Vagina (tissue), 2 donors: ENCODE results near the gene TVP23C. TPM values are rescaled to one million over a fixed set of nuclear protein-coding genes. Genes with fewer than 3 reads are reported as not detected.
"Not testable (repeated sequence)": the region's sequence is repeated elsewhere in the genome, so short reads cannot be mapped to it uniquely, and the experiment has no call there.

ENCODE experiments used
- DNase-seq, 2 donors: peaks; one replicate each; pipeline ENCODE4 v3.0.0-alpha.2; 2017; ENCODE audit errors: extremely low spot score in 2 of 2
- H3K27ac ChIP-seq: fragments of 200-600 bp; sonication (generic); one replicate; pipeline ENCODE4 v1.5.1; 2019
- H3K27me3 ChIP-seq: fragments of 200-600 bp; sonication (generic); one replicate; pipeline ENCODE4 v1.5.1; 2019
- H3K36me3 ChIP-seq, 2 donors: fragments of 200-600 bp; sonication (generic); one replicate each; pipeline ENCODE4 v1.5.1; 2017 to 2019
- H3K4me1 ChIP-seq: fragments of 200-600 bp; sonication (generic); one replicate; pipeline ENCODE4 v1.5.1; 2019
- H3K4me3 ChIP-seq, 2 donors: fragments of 200-600 bp; sonication (generic); 1 replicate in 1 of 2; 2 replicates in 1 of 2; pipeline ENCODE4 v1.5.1; 2016 to 2019
- H3K9me3 ChIP-seq: fragments of 200-600 bp; sonication (generic); one replicate; pipeline ENCODE4 v1.5.1; 2019
- POLR2A ChIP-seq, 2 donors: fragments of 450-650 bp; IDR thresholded peaks; one replicate each; pipeline ENCODE4 v1.6.1; 2017; ENCODE audit warnings: antibody characterized with exemption in 2 of 2, mild to moderate bottlenecking in 2 of 2, moderate library complexity in 2 of 2
- POLR2AphosphoS5 ChIP-seq, 2 donors: sonication (generic); formaldehyde crosslinking; IDR thresholded peaks; one replicate each; pipeline ENCODE4 v1.9.0; 2017; ENCODE audit warnings: antibody characterized with exemption in 2 of 2, mild to moderate bottlenecking in 2 of 2, low read depth in 1 of 2; ENCODE audit not compliant: insufficient read depth in 1 of 2
- intact Hi-C: fragments of 100-400 bp; cut with DNase I; formaldehyde crosslinking; loops from one replicate; pipeline ENCODE4 v1.15.1; 2023
- total RNA-seq: library from RNA; depleted of rRNA; stranded (reverse); fragments of >200 nt; gene quantifications from one replicate; pipeline ENCODE4 v1.2.3, GENCODE V29; 2016

TVP23C gene
- total RNA-seq: 30.2 TPM

GRCh38 chr17:15563375-15563857 is at the start of gene TVP23C:
TVP23C (minus strand) TSS chr17:15563483; CDS start chr17:15563448, 35 bp downstream.
- H3K9me3 ChIP-seq, H3K4me1 ChIP-seq, H3K36me3 ChIP-seq, H3K27me3 ChIP-seq, intact Hi-C loops: not testable (repeated sequence)
- peak in 1 of 2 donors; percentile 13 for TF ChIP-seq POLR2A (IDR thresholded peaks at IDR 0.05)
- TF ChIP-seq POLR2AphosphoS5 (IDR thresholded peaks at IDR 0.05; ENCODE audit: insufficient read depth in 1 of 2, low read depth in 1 of 2): peak in 1 of 2 donors; percentile 39
- peak in 1 of 2 donors; percentile 87 for DNase-seq
- Histone ChIP-seq H3K27ac (peak within 1 kb of the TSS; percentile 79), H3K4me3 (peak within 1 kb of the TSS; percentile 67 to 86)

DNA sequence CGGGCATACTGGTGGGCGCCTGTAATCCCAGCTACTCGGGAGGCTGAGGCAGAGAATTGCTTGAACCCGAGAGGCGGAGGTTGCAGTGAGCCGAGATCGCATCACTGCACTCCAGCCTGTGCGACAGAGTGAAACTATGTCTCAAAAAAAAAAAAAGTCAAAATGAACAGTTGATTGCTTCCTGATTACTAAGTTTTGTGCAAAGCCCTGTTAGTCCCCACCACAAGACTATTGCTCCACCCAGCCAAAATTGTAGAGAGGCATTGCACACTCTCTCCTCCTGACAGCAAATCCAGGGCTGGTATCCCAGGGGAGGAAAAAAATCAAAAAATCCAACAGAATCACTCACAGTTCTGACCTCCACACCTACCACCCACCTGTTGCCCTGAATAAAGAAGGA is 29.7 kb upstream of the TVP23C start:
- H3K4me1 ChIP-seq, intact Hi-C loops, H3K27me3 ChIP-seq, H3K27ac ChIP-seq, DNase-seq, H3K9me3 ChIP-seq, H3K36me3 ChIP-seq, H3K4me3 ChIP-seq: not testable (repeated sequence)

DNA sequence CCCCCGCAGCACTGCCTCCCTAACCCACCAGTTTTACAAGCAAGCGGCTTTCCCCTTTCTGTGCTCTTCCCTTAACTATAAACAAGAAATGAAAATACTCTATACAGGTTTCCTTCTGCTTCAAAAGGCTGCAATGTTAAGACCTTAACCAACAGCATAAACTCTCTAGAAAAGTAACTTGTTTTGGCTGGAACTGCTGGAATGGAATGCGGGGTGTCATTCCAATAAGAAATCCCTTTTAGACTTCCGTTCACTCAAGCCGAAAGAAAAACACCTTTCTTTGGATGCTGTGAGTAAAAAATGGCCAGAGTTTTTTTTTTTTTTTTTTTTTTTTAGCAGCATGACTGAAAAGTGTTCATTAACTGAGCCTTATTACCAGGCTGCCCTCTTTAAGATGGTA is 28.7 kb upstream of the TVP23C start:
- intact Hi-C loops, H3K4me1 ChIP-seq, DNase-seq, H3K4me3 ChIP-seq, H3K36me3 ChIP-seq, H3K27me3 ChIP-seq, H3K27ac ChIP-seq, H3K9me3 ChIP-seq: not testable (repeated sequence)

- intact Hi-C loops, H3K27me3 ChIP-seq, H3K4me1 ChIP-seq: not testable (repeated sequence)
These were observed 27.6 kb upstream of the TVP23C start for GRCh38 chr17:15590844-15591243.

GRCh38 chr17:15589544-15590536 is 26.6 kb upstream of the TVP23C start:
- H3K27ac ChIP-seq, H3K9me3 ChIP-seq, H3K4me3 ChIP-seq, intact Hi-C loops, H3K27me3 ChIP-seq, DNase-seq, H3K36me3 ChIP-seq, H3K4me1 ChIP-seq: not testable (repeated sequence)

More at GRCh38 chr17:15590844-15591243, 27.6 kb upstream of the TVP23C start:
- H3K36me3 ChIP-seq, DNase-seq, H3K27ac ChIP-seq, H3K4me3 ChIP-seq, H3K9me3 ChIP-seq: not testable (repeated sequence)

GRCh38 chr17:15588017-15588416 is 24.7 kb upstream of the TVP23C start:
- H3K4me1 ChIP-seq, intact Hi-C loops, H3K4me3 ChIP-seq, H3K27me3 ChIP-seq, DNase-seq, H3K27ac ChIP-seq, H3K9me3 ChIP-seq, H3K36me3 ChIP-seq: not testable (repeated sequence)

DNA sequence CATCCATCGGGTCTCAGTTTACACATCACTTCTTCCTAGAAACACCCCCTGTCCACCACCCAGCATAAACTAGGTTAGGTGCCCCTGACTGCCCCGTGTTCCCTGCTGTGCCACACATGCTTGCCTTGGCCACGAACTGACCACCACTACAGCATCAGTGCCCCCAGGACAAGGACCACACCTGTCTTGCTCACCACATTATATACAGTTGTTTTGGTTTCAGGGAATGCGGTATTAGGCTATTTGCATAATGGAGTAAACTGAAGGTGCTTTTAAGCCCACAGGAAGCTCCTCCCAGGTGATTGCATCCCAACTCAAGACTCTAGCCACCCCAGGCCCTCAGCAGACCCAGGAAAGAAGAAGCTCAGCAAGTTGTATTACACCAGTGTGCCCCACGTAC is 20.0 kb upstream of the TVP23C start:
- H3K4me3 ChIP-seq, H3K27ac ChIP-seq, DNase-seq, intact Hi-C loops, H3K4me1 ChIP-seq, H3K36me3 ChIP-seq, H3K27me3 ChIP-seq, H3K9me3 ChIP-seq: not testable (repeated sequence)

DNA sequence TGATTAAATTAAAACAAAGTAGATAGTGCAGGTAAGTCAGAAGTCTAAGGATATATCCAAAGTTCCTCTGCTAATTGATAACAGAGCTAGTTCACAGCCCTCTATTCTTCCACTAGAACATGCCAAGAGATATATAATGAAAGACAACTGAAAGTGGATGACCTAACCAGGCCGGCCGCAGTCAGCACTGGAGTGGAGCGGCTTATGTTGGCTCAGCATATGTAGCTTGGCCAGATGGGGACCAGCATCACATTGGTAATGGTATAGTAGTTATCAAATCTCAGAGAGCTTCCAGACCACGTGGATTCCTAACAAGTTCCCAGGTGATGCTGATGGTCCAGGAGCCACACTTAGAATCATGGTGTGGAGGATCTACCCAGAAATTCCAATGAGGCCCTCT is 18.2 kb upstream of the TVP23C start:
- H3K4me3 ChIP-seq, H3K36me3 ChIP-seq, DNase-seq, H3K27me3 ChIP-seq, H3K4me1 ChIP-seq, H3K27ac ChIP-seq, H3K9me3 ChIP-seq, intact Hi-C loops: not testable (repeated sequence)

DNA sequence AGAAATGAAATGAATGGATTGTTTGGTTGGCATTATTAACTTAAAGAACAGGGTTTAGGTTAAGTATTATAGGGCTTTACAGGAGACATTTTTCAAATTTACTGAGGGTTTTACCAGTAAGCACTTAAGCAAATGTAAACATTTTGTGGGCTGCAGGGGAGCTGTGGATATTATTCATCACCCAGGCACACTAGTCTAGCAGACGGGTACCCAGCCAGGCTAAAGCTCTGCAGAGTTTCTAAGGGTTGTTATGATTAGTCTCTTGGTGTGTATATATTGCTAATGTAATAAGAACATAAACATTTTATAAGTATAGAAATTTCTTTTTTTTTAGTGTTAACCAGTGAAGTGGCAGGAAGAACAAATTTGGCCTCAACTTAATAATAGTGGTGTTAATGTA is 13.6 kb upstream of the TVP23C start:
- H3K27ac ChIP-seq, intact Hi-C loops, H3K36me3 ChIP-seq, H3K27me3 ChIP-seq, H3K4me1 ChIP-seq, DNase-seq, H3K4me3 ChIP-seq, H3K9me3 ChIP-seq: not testable (repeated sequence)

DNA sequence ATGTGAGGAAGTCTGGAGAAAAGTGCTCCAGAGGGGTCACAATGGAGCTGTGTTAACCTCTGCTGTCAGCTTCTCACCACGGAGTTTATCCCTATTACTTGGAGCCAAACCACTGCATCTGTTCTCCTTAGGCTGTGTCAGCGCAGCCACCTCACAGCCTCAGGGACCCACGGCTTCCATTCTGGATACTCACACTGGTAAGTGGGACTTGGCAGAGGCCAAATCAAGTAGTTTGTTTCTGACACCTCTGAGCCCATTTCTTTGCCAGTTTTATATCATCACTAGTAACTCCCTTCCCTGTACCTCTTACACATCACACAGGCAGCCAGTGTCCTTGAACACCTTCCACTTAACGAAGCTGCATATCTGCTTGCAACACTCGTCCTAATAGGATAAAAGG is 11.4 kb upstream of the TVP23C start:
- H3K27ac ChIP-seq, H3K36me3 ChIP-seq, H3K27me3 ChIP-seq, DNase-seq, H3K4me1 ChIP-seq, intact Hi-C loops, H3K4me3 ChIP-seq, H3K9me3 ChIP-seq: not testable (repeated sequence)

DNA sequence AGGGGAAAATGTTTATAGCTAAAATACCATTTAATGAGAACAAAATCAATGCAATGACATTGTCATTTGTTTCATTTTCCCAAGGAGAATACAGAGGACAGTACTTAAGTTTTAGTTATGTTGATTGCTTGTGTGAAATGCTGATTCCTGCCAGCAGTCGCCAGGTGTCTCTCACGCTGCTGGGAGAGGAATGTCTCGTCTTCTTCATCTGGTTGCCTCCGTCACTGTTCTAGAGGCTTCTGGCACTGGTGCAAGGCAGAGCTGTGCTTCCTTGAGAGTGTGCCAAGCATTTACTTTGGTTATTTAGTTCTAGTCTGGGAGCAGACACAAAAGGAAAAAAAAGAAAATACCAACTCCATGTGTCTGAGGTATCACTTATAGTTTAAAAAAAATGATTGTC is 10.6 kb upstream of the TVP23C start:
- H3K4me1 ChIP-seq, H3K9me3 ChIP-seq, H3K4me3 ChIP-seq, DNase-seq, H3K27me3 ChIP-seq, intact Hi-C loops, H3K27ac ChIP-seq, H3K36me3 ChIP-seq: not testable (repeated sequence)

DNA sequence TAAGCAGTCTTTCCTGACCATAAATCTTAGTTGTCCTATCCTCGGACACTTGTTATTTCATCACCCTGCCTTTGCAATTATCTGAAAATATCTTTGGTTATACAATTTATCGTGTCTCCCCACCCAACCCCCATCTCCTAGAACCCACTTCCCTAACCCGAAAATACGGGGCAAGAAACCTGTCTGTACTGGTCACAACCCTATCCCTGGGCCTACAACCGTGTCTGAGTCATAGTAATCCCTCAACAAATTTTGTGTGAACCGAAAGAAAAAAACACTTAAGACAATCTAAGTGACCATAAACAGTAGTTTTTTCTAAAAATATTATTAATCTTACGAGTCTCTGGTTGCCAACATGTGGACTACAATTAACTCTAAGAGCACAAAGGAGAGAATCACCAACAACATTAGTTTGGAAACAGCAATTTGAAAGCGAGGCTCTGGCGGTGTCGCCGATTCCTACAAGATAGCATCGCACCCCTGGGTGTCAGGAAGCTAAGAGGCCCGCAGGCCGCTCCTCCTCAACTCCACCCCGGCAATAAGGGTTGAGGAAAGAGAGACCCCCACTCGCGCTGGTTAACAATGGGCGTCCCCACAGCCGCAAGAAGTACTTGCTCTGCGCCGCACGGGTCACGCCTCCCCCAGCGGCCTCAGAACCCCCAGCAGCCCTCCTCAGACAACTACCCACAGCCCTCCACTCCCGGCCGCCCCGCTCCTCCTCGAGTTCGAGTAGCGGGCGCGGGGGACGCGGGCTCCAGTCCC is 489 bp downstream of the TVP23C start:
- H3K9me3 ChIP-seq, H3K36me3 ChIP-seq, H3K27me3 ChIP-seq, DNase-seq, intact Hi-C loops, H3K4me1 ChIP-seq: not testable (repeated sequence)
- peak overlapping the region; percentile 79 for H3K27ac ChIP-seq
- H3K4me3 ChIP-seq: peak overlapping the region; percentile 67 to 86

DNA sequence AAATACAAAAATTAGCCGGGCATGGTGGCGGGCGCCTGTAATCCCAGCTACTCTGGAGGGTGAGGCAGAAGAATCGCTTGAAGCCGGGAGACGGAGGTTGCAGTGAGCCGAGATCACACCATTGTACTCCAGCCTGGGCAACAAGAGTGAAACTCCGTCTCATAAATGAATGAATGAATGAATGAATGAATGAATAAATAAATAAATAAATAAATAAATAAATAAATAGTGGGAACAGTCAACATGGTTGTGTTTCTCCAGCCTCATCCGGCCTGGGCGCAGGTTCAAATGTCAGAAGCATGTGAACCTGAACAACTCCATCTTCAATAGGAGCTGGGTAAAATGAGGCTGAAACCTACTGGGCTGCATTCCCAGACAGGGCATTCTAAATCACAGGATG is 1.8 kb downstream of the TVP23C start:
- H3K27me3 ChIP-seq, H3K27ac ChIP-seq, H3K9me3 ChIP-seq, intact Hi-C loops, H3K36me3 ChIP-seq, H3K4me1 ChIP-seq, DNase-seq, H3K4me3 ChIP-seq: not testable (repeated sequence)
